T-helper 9 cell (primary cell): ENCODE results near the gene TEKTIP1.
"Not testable (repeated sequence)": the region's sequence is repeated elsewhere in the genome, so short reads cannot be mapped to it uniquely, and the experiment has no call there.

Experiments
- DNase-seq: peaks from one replicate; pipeline ENCODE4 v3.0.0-alpha.2; 2020

The TEKTIP1 gene

DNA sequence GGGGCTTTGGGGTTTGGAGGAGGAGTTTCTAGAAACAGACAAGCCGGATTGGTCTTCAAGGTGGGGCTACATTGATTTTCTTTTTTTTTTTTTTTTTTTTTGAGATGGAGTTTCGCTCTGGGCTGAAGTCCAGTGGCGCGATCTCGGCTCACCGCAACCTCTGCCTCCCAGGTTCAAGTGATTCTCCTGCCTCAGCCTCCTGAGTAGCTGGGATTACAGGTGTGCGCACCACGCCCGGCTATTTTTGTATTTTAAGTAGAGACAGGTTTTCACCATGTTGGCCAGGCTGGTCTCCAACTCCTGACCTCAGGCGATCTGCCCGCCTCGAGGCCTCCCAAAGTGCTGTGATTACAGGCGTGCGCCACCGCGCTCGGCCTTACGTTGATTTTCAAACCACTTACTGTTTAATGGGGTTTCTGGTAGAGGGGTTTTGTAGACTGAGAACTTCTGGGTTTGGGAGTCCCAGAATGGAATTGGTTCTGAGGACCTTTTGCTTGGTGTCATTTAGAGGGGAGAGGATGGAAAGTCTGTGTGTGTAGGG, 30.8 kb upstream of the TEKTIP1 start:
- not testable (repeated sequence) for DNase-seq

DNA sequence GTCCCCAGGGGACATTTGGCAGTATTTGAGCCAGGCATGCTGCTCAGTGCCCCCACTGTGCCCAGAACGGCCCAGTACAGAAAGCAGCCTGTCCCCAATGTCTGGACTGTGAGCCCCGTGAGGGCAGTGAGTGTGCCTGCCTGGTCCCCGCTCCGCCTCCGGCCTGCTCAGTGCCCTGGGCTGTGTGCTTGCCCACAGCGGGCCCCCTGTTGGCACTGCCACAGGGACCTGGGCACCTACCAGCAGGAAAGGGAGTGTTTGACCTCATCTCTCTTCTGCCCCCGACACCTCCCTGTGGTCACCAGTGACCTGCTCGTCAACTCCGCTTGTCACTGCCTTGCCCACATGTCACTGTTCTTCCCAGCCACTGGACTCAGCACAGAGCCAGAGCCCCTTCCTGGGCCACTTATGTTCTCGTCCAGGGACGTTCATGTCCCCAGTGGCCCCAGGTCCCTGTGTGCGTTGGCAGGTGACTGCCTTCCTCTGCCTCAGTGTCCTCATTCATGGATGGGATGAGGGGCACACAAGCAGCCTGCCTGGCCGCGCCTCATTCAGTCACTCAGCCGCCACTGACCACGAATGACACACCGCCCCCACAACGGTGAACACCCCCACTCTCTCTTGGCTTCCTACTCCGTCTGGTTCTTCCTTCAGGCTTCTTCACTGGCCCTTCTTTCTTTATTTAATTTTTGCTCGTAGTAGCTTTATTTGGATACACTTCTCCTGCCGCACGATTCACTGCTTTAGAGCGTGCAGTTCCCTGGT, 30.0 kb upstream of the TEKTIP1 start:
- DNase-seq: no peak

DNA sequence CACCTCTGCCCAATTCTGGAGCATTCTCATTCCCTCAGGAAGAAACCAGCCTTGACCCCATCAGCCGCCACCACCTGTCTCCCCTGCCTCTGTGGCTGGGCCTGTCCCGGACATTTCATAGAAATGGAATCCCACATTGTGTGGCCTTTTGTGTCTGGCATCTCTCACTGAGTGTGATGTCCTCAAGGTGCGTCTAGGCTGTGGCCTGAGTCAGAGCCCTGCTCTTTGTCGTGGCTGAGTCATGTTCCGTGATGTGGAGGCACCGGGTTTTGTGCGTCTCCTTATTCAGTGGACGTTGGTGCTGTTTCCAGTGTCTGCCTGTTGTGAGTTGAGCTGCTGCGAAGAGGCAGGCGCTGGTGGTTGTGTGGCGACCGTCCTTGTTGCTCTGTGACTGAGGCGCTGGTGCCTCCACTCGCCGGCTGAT, 29.4 kb upstream of the TEKTIP1 start:
- DNase-seq: no peak

DNA sequence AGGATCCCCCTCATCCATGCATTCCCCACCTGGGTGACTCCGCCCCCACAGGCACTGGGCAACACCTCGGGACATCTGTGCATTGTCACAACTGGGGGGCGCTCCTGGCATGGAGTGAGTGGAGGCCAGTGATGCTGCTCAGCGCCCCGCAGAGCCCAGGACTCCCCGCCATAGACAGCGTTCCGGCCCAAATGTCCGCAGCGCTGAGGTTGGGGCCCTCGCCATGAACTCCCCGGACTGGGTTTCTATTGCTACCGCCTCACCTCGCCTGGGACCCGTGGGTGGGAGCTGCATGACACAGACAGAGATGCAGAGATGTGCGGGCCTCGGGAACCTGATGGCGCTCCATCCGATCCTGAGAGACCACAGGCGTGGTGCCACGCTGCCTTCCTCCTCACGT, 28.2 kb upstream of the TEKTIP1 start:
- no peak for DNase-seq

GRCh38 chr19:3511506-3512251, 27.3 kb upstream of the TEKTIP1 start:
- DNase-seq: no peak

- DNase-seq: no peak
Observed at GRCh38 chr19:3512562-3513228, 26.3 kb upstream of the TEKTIP1 start.

- DNase-seq: no peak
Observed at GRCh38 chr19:3513229-3514140, 25.5 kb upstream of the TEKTIP1 start.

- DNase-seq: no peak
Observed at GRCh38 chr19:3514930-3515329, 24.0 kb upstream of the TEKTIP1 start.

GRCh38 chr19:3515891-3516422, 23.0 kb upstream of the TEKTIP1 start:
- no peak for DNase-seq

DNA sequence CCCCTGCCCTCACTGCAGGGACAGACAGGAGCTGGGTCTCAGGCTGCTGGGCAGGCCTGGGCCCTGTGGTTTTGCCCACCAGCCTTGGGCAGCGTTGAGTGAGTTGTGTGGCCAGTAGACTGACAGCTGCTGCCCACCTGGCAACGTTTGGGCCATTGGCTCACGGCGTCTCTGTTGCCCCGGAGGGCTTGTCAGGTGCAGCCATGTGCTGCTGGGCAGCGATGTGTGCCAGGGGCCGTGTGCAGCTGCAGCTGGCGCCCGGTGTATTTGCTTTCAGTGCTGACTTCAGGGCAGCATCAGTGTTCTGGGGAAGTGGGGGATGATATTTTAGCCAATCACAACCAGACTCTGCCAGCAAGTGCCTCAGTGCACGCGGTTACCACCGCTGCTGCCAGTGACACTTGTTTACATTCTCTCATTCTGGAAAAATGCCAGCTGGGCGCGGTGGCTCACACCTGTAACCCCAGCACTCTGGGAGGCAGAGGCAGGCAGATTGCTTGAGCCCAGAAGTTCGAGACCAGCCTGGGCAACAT, 22.2 kb upstream of the TEKTIP1 start:
- DNase-seq: peak; percentile 18

DNA sequence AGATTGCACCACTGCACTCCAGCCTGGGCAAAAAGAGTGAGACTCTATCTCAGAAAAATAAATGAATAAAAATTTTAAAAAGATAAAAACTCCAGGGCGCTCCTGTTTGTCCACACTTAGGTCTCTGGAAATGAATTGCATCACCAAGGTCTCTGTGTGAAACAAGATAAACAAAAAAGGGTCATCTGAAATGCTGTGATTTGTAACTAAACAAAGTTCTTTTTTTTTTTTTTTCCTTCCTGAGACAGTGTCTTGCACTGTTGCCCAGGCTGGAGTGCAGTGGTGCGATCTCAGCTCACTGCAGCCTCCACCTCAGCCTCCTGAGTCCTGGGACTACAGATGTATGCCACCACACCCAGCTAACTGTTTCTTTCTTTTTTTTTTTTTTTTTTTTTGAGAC, 21.3 kb upstream of the TEKTIP1 start:
- no peak for DNase-seq

DNA sequence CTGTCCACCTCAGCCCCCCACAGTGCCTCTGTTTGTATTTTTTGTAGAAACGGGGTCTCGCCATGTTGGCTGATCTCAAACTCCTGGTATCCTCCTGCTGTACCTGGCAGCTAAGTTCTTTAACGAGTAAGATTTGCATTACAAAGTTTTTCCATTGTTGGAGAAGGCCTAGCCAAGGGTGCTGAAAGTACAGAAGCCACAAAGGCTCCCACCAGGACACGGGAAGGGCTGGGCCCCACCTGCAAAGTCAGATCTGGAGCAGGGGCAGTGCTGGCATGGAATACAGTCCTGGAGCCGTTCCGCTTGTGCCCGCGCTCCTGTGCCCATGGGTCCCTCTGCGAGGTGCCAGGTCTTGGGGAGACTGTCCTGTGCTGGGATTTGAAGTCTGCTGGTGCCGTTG, 20.7 kb upstream of the TEKTIP1 start:
- no peak for DNase-seq

GRCh38 chr19:3518659-3519058, 20.3 kb upstream of the TEKTIP1 start:
- no peak for DNase-seq

GRCh38 chr19:3519126-3519525, 19.8 kb upstream of the TEKTIP1 start:
- DNase-seq: no peak

DNA sequence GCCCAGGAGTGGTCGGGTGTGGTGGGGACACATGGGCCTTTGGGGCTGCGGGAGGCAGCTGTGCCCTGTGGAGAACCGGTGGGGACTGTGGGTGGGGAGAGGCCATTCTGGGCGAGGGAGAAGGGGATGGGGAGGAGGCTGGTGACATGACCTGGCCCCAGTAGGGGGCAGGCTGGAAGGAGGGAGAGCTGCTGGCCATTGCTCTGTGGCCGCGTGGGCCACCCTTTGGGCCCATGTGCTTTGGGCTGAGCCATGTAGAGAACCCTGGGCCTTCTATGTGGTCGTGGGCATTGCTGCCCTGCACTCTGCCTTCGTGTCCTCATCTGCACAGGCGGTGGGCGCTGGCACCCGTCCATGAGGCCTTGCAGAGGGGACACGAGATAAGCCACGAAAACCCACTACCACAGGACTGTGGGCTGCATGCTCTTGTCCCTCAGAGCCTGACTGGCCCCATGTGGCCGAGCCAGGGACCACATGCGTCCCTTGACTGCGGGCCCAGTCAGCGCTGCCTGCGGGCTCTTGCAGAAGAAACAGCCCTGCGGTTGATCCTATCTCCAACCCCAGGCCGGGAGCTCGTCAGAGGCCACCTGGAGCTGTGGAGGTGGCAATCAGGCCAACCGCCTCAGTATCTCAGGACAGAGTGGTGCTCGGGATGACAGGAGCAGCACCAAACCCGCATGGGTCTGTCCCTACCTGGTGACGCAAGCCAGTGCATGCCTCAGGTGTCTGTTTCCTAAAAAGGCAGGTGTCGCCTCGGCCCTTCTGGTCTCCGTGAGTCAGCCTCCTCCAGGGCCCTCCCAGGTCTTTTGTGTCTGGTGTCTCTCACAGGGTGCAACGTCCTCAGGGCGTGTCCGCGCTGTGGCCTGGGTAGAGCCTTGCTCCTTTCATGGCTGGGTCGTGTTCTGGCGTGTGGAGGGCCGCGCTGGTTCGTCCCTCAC, 18.5 kb upstream of the TEKTIP1 start:
- DNase-seq: no peak

- DNase-seq: no peak
Observed at GRCh38 chr19:3521104-3521445, 17.9 kb upstream of the TEKTIP1 start.

GRCh38 chr19:3522421-3523360, 16.3 kb upstream of the TEKTIP1 start:
- no peak for DNase-seq

DNA sequence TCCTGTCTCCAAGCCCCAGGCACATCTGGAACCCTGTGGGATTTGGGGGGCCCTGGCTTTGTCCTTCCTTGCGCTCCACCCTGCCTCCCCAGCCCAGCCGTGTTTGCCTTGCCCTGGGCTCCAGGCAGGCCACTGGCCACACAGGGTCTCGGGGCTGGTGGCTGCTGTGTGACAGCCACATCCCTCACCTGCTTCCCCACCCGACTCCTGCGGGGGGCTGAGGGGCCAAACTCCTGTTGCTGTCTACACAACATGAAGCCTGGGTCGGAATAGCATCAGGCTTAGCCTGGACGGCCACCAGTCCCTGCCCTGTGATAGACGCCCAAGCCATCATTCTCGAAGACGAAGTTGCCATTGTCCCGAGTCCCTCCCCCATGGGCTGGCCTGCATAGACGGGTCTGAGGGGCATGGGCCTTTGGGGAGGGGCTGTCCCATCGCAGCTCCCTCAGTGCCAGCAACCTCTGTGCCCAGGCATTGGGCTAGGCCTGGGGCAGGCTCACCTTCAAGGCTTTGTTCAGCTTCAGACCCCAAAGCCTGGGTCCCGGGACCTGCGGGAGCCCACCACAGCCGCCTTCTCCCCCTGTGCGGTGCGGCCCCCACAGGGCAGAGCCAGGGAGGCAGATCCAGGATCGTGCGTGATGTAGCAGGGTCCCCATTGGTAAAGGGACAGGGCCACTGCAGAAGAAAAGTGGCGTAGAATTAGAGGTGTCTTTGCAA, 15.5 kb upstream of the TEKTIP1 start:
- DNase-seq: no peak
